ENCODE measurements around the gene PCDHA2.
"Not testable (repeated sequence)": the region's sequence is repeated elsewhere in the genome, so short reads cannot be mapped to it uniquely, and the experiment has no call there.

The PCDHA2 gene

DNA sequence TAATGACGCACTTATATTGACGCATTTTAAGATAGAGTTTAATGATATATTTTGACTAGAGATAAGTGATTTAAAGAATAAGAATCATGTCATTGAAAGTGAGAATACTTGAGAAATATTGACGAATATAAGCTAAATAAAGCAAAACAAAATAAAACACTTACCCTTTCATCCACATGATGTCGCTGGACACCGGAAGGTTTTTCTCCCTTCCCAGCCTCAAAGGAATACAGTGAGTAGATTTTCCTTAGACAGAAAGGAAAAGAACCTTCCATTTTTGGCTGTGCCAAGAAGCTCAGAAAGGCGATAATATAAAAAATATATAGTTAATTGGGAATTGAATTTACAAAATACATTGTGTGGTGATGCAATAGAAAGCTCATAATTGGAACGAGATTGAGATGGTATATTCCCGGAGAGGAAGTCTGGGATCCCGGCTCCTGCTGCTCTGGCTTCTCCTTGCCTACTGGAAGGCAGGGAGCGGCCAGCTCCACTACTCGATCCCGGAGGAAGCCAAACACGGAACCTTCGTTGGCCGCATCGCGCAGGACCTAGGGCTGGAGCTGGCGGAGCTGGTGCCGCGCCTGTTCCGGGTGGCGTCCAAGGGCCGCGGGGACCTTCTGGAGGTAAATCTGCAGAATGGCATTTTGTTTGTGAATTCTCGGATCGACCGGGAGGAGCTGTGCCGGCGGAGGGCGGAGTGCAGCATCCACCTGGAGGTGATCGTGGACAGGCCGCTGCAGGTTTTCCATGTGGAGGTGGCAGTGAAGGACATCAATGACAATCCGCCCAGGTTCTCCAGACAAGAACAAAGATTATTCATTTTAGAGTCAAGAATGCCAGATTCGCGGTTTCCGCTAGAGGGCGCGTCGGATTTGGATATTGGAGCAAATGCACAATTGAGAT lies 27.0 kb downstream of the PCDHA2 start, which contains the start of gene PCDHA5:
Gene PCDHA5, plus strand, starts transcription at position 239 of the 906 bp plus-strand sequence.
- DNase-seq (ENCODE audit: low read depth in 2 of 2): no peak

GRCh38 chr5:140822281-140822629 lies 27.6 kb downstream of the PCDHA2 start:
- no peak for DNase-seq (ENCODE audit: low read depth in 2 of 2)

- DNase-seq (ENCODE audit: low read depth in 2 of 2): not testable (repeated sequence)
Measured at GRCh38 chr5:140822969-140823368, 28.3 kb downstream of the PCDHA2 start.

DNA sequence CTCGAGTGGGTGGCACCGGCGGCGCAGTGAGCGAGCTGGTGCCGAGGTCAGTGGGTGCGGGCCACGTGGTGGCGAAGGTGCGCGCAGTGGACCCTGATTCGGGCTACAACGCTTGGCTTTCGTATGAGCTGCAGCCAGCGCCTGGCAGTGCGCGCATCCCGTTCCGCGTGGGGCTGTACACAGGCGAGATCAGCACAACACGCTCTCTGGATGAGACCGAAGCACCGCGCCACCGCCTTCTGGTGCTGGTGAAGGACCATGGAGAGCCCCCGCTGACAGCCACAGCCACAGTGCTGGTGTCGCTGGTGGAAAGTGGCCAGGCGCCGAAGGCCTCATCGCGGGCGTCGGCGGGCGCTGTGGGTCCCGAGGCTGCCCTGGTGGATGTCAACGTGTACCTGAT lies 28.8 kb downstream of the PCDHA2 start:
- DNase-seq (ENCODE audit: low read depth in 2 of 2): no peak

DNA sequence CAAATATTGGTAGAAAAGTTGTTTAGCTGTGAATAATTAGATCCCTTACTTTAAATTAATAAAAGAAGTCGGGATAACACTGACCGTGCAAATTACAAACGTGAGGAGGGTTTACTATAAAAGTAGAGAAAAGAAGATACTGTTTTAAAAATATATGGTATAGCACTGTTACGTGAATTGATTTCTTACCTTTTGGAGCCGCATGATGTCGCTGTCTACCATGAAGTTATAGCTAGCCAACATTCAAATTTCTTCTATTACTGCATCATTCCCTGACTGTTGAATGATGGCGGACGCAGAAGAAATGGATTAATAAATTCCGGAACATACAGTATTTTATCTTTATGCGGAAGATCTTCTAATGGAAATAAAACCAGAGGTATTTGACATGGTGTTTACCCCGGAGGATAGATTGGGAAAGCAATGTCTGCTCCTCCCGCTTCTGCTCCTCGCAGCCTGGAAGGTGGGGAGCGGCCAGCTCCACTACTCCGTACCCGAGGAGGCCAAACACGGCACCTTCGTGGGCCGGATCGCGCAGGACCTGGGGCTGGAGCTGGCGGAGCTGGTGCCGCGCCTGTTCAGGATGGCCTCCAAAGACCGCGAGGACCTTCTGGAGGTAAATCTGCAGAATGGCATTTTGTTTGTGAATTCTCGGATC lies 33.2 kb downstream of the PCDHA2 start, which contains the start of gene PCDHA6:
Gene PCDHA6, plus strand, starts transcription at position 257 of the 658 bp plus-strand sequence. Its CDS starts 132 bp downstream, at position 389.
- DNase-seq (ENCODE audit: low read depth in 2 of 2): no peak

DNA sequence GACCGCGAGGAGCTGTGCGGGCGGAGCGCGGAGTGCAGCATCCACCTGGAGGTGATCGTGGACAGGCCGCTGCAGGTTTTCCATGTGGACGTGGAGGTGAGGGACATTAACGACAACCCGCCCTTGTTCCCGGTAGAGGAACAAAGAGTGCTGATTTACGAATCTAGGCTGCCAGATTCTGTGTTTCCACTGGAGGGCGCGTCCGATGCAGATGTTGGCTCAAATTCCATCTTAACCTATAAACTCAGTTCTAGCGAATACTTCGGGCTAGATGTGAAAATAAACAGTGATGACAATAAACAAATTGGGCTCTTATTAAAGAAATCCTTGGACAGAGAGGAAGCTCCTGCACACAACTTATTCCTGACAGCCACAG lies 33.7 kb downstream of the PCDHA2 start:
- no peak for DNase-seq (ENCODE audit: low read depth in 2 of 2)

DNA sequence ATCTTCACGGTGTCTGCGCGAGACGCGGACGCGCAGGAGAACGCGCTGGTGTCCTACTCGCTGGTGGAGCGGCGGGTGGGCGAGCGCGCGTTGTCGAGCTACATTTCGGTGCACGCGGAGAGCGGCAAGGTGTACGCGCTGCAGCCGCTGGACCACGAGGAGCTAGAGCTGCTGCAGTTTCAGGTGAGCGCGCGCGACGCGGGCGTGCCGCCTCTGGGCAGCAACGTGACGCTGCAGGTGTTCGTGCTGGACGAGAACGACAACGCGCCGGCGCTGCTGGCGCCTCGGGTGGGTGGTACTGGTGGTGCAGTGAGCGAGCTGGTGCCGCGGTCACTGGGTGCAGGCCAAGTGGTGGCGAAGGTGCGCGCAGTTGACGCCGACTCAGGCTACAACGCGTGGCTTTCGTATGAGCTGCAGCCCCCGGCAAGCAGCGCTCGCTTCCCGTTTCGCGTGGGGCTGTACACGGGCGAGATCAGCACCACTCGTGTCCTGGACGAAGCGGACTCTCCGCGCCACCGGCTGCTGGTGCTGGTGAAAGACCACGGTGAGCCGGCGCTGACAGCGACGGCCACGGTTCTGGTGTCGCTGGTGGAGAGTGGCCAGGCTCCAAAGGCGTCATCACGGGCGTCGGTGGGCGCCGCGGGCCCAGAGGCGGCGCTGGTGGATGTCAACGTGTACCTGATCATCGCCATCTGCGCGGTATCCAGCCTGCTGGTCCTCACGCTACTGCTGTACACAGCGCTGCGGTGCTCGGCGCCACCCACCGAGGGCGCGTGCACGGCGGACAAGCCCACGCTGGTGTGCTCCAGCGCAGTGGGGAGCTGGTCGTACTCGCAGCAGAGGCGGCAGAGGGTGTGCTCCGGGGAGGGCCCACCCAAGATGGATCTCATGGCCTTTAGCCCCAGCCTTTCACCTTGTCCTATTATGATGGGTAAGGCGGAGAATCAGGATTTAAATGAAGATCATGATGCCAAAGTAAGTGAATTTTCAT lies 35.2 kb downstream of the PCDHA2 start:
- DNase-seq (ENCODE audit: low read depth in 2 of 2): not testable (repeated sequence)

DNA sequence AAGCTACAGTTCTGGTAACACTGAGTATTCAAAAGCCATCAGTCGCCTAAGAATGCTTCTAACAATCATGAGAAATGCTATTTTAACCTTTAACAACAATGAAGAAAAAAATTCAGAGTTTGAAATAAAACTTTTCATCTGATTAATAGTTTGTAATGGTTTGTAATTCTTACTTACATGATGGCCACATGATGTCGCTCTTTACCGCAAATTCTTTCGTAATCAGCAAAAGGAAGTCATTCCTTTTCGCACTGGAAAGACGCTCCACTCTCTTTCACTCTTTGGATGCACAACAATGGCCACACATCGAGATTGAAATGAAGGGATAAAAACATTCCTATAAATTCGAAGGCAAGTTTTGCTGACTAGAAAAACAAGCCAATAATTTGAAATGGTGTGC lies 39.3 kb downstream of the PCDHA2 start, which contains the start of gene PCDHA7:
Gene PCDHA7, plus strand, starts transcription at position 277 of the 400 bp plus-strand sequence. Its CDS starts 115 bp downstream, at position 392.
- DNase-seq (ENCODE audit: low read depth in 2 of 2): no peak

DNA sequence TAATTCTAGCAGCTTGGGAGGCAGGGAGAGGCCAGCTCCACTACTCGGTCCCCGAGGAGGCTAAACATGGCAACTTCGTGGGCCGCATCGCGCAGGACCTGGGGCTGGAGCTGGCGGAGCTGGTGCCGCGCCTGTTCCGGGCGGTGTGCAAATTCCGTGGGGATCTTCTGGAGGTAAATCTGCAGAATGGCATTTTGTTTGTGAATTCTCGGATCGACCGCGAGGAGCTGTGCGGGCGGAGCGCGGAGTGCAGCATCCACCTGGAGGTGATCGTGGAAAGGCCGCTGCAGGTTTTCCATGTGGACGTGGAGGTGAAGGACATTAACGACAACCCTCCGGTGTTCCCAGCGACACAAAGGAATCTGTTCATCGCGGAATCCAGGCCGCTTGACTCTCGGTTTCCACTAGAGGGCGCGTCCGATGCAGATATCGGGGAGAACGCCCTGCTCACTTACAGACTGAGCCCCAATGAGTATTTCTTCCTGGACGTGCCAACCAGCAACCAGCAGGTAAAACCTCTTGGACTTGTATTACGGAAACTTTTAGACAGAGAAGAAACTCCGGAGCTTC lies 39.9 kb downstream of the PCDHA2 start:
- not testable (repeated sequence) for DNase-seq (ENCODE audit: low read depth in 2 of 2)

DNA sequence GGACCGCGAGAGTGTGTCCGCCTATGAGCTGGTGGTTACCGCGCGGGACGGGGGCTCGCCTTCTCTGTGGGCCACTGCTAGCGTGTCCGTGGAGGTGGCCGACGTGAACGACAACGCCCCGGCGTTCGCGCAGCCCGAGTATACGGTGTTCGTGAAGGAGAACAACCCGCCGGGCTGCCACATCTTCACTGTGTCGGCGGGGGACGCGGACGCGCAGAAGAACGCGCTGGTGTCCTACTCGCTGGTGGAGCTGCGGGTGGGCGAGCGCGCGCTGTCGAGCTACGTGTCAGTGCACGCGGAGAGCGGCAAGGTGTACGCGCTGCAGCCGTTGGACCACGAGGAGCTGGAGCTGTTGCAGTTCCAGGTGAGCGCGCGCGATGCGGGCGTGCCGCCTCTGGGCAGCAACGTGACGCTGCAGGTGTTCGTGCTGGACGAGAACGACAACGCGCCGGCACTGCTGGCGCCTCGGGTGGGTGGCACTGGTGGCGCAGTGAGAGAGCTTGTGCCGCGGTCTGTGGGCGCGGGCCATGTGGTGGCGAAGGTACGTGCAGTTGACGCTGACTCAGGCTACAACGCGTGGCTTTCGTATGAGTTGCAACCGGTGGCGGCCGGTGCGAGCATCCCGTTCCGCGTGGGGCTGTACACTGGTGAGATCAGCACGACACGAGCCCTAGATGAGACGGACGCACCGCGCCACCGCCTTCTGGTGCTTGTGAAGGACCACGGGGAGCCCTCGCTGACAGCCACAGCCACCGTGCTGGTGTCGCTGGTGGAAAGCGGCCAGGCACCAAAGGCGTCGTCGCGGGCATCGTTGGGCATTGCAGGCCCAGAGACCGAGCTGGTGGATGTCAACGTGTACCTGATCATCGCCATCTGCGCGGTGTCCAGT lies 41.2 kb downstream of the PCDHA2 start:
- no peak for DNase-seq (ENCODE audit: low read depth in 2 of 2)

DNA sequence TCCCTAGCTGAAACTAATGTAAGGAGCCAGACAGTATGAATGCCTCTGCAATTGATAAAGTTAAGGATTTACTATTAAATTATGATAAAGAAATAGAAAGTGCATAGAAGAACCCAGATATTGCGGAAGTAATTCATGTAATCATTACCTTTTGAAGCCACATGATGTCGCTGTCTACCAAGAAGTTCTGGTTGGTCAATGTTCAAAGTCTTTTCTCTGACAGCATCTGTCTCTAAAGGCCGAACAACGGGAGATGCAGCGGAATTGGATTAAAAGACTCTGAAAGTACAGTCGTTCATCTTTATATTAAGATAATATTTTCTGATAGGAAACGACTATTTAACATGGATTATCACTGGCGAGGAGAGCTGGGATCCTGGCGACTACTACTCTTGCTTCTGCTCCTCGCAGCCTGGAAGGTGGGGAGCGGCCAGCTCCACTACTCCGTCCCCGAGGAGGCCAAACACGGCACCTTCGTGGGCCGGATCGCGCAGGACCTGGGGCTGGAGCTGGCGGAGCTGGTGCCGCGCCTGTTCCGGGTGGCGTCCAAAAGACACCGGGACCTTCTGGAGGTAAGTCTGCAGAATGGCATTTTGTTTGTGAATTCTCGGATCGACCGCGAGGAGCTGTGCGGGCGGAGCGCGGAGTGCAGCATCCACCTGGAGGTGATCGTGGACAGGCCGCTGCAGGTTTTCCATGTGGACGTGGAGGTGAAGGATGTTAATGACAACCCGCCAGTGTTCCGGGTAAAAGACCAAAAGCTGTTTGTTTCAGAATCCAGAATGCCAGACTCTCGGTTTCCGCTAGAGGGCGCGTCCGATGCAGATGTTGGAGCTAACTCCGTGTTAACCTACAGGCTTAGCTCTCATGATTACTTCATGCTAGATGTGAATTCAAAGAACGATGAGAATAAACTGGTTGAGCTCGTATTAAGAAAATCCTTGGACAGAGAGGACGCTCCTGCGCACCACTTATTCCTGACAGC lies 46.6 kb downstream of the PCDHA2 start, which contains the start of gene PCDHA8:
Gene PCDHA8, plus strand, starts transcription at position 210 of the 985 bp plus-strand sequence. Its CDS starts 135 bp downstream, at position 345.
- no peak for DNase-seq (ENCODE audit: low read depth in 2 of 2)

DNA sequence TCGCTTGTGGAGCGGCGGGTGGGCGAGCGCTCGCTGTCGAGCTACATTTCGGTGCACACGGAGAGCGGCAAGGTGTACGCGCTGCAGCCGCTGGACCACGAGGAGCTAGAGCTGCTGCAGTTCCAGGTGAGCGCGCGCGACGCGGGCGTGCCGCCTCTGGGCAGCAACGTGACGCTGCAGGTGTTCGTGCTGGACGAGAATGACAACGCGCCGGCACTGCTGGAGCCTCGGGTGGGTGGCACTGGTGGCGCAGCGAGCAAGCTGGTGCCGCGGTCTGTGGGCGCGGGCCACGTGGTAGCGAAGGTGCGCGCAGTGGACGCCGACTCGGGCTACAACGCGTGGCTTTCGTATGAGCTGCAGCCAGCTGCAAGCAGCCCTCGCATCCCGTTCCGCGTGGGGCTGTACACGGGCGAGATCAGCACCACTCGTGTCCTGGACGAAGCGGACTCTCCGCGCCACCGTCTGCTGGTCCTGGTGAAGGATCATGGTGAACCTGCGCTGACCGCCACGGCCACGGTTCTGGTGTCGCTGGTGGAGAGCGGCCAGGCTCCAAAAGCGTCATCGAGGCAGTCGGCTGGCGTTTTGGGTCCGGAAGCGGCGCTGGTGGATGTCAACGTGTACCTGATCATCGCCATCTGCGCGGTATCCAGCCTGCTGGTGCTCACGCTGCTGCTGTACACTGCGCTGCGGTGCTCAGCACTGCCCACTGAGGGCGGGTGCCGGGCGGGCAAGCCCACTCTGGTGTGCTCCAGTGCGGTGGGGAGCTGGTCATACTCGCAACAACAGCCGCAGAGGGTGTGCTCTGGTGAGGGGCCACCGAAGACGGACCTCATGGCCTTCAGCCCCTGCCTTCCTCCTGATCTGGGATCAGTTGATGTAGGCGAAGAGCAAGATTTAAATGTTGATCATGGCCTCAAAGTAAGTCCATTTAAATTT lies 48.4 kb downstream of the PCDHA2 start:
- no peak for DNase-seq (ENCODE audit: low read depth in 2 of 2)

Measured in stimulated activated CD8-positive, alpha-beta memory T cell treated with anti-CD3 and anti-CD28 coated beads, Interleukin-15, amount 100 ng/mL, for 48 hours (primary cell).